PFSK-1 (cell line): ENCODE results near the gene TTLL12.

Source experiments
- FOXP2 ChIP-seq: optimal IDR thresholded peaks from 2 replicates; pipeline ENCODE3; 2011; ENCODE audit warnings: borderline replicate concordance, control low read depth, inconsistent platforms; ENCODE audit not compliant: insufficient read depth; ENCODE audit errors: extremely low read length, extremely low read depth
- POLR2AphosphoS5 ChIP-seq: IDR thresholded peaks from 2 replicates; pipeline ENCODE4 v1.6.1; 2012; ENCODE audit warnings: low read depth, mild to moderate bottlenecking, control low read depth, low read length, moderate library complexity
- TAF1 ChIP-seq: IDR thresholded peaks from 2 replicates; pipeline ENCODE4 v1.6.1; 2012; ENCODE audit warnings: low read length, control low read depth, borderline replicate concordance; ENCODE audit not compliant: insufficient read depth
- TF ChIP-seq, protein P1 (sequence below), 2 experiments: IDR thresholded peaks; 2 replicates each; pipeline versions ENCODE4 v1.6.1 to v1.8.0; 2011 to 2012; ENCODE audit warnings: low read depth in 2 of 2, low read length in 2 of 2, control low read depth in 1 of 2, inconsistent platforms in 1 of 2, mild to moderate bottlenecking in 1 of 2, moderate library complexity in 1 of 2; ENCODE audit not compliant: insufficient read depth in 1 of 2

DNA sequence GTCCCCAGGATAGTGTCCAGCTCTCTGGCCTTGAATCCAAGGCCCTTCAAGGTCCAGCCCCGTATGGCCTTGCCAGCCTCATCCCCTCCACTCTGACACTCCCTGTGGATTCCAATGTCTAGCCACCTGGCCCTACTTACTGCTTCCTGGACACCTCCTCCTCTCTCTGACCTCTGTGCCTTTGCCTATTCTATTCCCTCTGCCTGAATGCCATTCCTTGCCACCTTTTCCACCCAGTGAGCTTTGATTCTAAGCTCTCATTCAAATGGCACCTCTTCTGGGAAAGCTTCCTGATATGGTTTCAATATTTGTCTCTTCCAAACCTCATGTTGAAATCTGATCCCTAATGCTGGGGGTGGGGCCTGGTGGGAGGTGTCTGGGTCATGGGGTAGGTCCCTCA is 31.9 kb upstream of the TTLL12 start:
- TF ChIP-seq POLR2AphosphoS5, result no peak
- TF ChIP-seq, protein P1, sequence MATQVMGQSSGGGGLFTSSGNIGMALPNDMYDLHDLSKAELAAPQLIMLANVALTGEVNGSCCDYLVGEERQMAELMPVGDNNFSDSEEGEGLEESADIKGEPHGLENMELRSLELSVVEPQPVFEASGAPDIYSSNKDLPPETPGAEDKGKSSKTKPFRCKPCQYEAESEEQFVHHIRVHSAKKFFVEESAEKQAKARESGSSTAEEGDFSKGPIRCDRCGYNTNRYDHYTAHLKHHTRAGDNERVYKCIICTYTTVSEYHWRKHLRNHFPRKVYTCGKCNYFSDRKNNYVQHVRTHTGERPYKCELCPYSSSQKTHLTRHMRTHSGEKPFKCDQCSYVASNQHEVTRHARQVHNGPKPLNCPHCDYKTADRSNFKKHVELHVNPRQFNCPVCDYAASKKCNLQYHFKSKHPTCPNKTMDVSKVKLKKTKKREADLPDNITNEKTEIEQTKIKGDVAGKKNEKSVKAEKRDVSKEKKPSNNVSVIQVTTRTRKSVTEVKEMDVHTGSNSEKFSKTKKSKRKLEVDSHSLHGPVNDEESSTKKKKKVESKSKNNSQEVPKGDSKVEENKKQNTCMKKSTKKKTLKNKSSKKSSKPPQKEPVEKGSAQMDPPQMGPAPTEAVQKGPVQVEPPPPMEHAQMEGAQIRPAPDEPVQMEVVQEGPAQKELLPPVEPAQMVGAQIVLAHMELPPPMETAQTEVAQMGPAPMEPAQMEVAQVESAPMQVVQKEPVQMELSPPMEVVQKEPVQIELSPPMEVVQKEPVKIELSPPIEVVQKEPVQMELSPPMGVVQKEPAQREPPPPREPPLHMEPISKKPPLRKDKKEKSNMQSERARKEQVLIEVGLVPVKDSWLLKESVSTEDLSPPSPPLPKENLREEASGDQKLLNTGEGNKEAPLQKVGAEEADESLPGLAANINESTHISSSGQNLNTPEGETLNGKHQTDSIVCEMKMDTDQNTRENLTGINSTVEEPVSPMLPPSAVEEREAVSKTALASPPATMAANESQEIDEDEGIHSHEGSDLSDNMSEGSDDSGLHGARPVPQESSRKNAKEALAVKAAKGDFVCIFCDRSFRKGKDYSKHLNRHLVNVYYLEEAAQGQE (IDR thresholded peaks at IDR 0.05; ENCODE audit: insufficient read depth in 1 of 2, low read depth in 2 of 2, low read length in 2 of 2), result no peak
- TF ChIP-seq TAF1, result no peak
- no peak for TF ChIP-seq FOXP2
